Measurements from ENCODE around the gene WFDC1.

WFDC1 gene, protein sequence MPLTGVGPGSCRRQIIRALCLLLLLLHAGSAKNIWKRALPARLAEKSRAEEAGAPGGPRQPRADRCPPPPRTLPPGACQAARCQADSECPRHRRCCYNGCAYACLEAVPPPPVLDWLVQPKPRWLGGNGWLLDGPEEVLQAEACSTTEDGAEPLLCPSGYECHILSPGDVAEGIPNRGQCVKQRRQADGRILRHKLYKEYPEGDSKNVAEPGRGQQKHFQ

DNA sequence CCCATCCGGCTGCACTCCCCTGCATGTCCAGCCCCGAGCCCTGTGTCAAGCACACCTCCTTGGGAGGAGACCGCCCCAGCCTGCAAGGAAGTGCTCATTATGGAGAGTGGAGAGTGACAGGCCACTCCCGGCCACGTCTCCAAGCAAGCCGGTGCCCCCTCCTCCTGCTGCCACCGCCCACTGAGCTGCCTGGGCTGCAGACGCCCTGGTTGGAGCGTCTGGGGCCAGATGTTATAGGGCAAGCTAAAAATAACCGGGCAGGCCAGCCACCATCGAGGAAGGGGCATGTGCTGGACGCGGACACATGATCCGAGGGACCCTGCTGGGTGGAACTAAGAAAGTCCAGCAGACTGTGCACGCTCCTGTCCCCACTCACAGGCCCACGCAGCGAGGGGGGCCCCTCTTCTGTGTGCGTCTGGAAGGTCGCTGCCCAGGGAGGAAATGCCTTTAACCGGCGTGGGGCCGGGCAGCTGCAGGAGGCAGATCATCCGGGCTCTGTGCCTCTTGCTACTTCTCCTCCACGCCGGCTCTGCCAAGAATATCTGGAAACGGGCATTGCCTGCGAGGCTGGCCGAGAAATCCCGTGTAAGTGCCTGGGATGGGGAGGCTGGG lies at the start of gene WFDC1:
Gene WFDC1 (plus strand): TSS at position 348 of the 612 bp plus-strand sequence. CDS start 94 bp downstream, at position 442.
- DNase-seq (ENCODE audit: low read depth in 2 of 2, low spot score in 1 of 2), result no peak

DNA sequence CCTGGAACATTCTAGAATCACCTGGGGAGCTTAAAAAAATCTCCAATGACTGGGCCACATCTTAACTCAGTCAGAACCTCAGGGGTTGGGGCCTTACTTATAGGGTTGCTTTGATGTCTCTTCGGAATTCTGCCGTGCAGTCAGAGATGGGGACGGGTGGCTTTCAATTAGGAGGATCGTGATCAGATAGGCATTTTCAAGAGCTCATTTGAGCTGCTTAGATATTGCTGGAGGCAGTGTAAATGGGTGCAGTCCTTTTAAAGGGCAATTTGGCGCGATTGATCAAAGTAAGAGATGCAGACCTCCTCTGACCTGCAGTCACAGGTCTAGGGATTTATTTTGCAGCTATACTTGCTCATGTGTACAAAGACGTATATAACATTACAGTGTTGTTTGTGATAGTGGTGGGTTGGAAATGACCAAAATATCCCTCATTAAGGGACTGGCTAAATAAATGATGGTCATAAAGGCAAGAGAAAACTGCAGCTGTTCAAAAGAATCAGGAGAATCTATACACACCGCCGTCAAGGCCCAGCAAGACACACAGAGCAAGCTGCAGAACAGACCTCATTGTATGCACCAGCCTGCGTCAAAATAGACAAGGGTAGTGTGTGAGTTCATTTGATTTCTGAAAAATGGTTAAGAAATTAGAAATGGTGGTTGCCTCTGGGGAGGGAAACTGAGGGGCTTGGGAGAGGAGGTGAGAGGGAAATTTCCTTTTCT lies 48.6 kb upstream of the WFDC1 start:
- DNase-seq (ENCODE audit: low read depth in 2 of 2, low spot score in 1 of 2), result no peak

DNA sequence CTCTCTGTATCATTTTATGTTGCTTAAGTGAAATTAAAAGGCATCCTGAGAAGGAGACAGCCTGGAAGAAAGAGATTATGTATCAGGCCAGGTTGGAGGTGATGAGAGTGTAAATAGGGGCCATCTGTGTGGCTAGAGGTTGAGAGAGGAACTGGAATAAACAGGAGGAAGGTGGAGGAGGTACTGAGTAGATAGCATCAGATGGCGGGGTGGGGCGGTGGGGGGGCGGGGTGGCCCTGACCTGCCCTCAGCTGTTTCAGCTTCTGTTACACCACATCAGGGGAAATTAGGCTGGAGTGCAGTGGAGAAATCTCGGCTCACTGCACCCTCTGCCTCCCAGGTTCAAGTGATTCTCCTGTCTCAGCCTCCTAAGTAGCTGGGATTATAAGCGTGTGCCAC lies 48.0 kb upstream of the WFDC1 start:
- DNase-seq (ENCODE audit: low read depth in 2 of 2, low spot score in 1 of 2), result no peak

- no peak for DNase-seq (ENCODE audit: low read depth in 2 of 2, low spot score in 1 of 2)
Observed at GRCh38 chr16:84247331-84247730, 47.3 kb upstream of the WFDC1 start.

- DNase-seq (ENCODE audit: low read depth in 2 of 2, low spot score in 1 of 2), result no peak
Observed at GRCh38 chr16:84247844-84248243, 46.8 kb upstream of the WFDC1 start.

DNA sequence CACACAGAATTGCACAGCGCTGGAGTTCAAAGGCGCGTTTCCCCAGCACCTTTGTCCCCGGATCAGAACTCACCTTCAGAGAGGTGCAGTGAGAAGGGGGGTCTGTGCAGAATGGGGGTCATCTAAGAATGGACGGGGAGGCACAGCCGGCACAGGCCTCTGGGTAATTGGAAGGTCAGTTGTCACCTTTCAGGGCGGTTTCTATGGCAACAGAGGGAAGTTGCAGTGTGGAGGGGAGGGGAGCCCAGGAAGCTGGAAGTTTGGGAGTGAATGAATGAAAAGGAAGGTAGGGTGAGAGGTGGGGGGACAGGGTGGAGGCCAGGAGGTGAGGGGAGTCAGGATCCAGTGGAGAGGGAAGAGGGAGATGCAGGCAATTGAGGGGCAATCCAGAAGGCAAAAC lies 42.5 kb upstream of the WFDC1 start:
- no peak for DNase-seq (ENCODE audit: low read depth in 2 of 2, low spot score in 1 of 2)

DNA sequence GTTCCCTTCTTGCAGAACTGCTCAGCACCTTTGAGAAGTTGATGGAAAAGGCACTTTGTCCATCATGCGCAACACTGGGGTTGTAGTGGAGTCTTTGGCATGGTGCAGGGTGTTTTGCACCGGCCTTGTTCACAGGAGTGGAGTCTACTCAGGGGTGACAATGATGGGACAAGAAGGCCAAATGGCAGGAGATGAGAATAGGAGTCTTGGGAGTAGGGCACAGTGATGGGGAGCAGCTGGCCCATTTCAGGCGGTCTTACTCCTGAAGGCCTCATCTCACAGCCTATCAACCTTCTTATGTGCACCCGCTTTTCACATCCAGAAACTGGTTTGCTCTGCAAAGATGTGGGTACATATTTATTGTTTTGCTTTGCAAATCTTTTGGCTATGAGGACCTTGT lies 41.5 kb upstream of the WFDC1 start:
- no peak for DNase-seq (ENCODE audit: low read depth in 2 of 2, low spot score in 1 of 2)

DNA sequence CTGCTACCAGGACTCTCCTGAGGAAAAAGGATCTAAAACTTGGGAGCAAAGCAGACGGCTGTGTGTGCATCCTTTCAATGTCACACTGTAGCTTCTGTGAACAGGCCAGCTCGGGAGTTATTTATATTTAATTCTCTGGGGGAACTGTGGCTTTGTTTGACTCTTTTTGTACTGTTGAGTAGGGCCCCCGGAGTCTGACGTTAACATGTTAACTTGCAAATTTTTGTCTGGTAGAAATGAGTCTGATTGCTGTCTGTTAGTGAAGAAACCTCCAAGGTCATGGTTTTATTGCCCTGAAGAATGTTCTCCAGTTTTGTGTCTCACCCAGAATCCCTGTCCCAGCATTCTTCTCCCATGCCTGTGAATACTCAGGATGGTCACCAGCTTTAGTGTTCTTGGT lies 40.6 kb upstream of the WFDC1 start:
- DNase-seq (ENCODE audit: low read depth in 2 of 2, low spot score in 1 of 2), result no peak

- no peak for DNase-seq (ENCODE audit: low read depth in 2 of 2, low spot score in 1 of 2)
Observed at GRCh38 chr16:84255050-84255810, 39.4 kb upstream of the WFDC1 start.

- no peak for DNase-seq (ENCODE audit: low read depth in 2 of 2, low spot score in 1 of 2)
Observed at GRCh38 chr16:84258266-84258665, 36.4 kb upstream of the WFDC1 start.

GRCh38 chr16:84259691-84260090 lies 35.0 kb upstream of the WFDC1 start:
- DNase-seq (ENCODE audit: low read depth in 2 of 2, low spot score in 1 of 2), result no peak

- no peak for DNase-seq (ENCODE audit: low read depth in 2 of 2, low spot score in 1 of 2)
Observed at GRCh38 chr16:84260766-84261554, 33.7 kb upstream of the WFDC1 start.

GRCh38 chr16:84262031-84262430 lies 32.6 kb upstream of the WFDC1 start:
- DNase-seq (ENCODE audit: low read depth in 2 of 2, low spot score in 1 of 2), result no peak

GRCh38 chr16:84262939-84263338 lies 31.7 kb upstream of the WFDC1 start:
- DNase-seq (ENCODE audit: low read depth in 2 of 2, low spot score in 1 of 2), result no peak

DNA sequence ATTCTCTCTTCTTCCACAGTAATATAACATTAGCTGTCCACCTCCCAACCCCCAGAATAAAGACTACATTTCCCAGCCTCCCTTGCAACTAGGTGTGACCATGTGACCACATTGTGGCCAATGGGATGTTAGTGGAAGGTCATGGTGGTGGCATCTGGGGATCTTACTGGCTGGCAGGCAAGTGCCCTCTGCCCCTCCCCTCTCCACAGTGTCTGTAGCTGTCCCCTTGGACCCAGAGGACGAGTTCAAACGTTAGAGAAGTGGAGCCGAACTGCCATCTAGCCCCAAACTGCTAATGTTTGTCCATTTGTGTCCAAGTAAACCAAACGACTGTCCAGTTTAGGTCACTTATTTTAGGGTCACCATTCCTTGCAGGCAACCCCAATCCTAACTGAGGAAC lies 28.2 kb upstream of the WFDC1 start:
- DNase-seq (ENCODE audit: low read depth in 2 of 2, low spot score in 1 of 2), result no peak

GRCh38 chr16:84267380-84267779 lies 27.3 kb upstream of the WFDC1 start:
- DNase-seq (ENCODE audit: low read depth in 2 of 2, low spot score in 1 of 2), result no peak

- DNase-seq (ENCODE audit: low read depth in 2 of 2, low spot score in 1 of 2), result no peak
Observed at GRCh38 chr16:84268291-84269040, 26.2 kb upstream of the WFDC1 start.

- DNase-seq (ENCODE audit: low read depth in 2 of 2, low spot score in 1 of 2), result no peak
Observed at GRCh38 chr16:84270071-84270470, 24.6 kb upstream of the WFDC1 start.

DNA sequence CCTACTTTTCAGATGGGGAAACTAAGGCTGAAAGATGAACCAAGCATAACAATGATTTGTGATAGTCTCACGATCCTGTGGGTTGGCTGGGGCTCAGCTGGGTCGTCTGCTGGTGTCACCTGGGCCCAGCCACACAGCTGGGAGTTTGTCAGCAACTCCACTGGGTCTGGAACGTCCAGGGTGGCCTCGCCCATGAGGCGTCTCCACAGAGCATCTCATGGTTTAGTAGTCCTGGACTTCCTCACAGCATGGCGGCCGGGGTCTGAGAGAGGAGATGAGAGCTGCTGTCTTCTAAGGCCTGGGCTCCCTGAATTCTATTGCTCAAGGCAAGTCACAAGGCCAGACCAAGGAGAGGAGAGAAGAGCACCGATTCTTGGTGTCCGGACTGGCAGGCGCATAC lies 24.1 kb upstream of the WFDC1 start:
- no peak for DNase-seq (ENCODE audit: low read depth in 2 of 2, low spot score in 1 of 2)

DNA sequence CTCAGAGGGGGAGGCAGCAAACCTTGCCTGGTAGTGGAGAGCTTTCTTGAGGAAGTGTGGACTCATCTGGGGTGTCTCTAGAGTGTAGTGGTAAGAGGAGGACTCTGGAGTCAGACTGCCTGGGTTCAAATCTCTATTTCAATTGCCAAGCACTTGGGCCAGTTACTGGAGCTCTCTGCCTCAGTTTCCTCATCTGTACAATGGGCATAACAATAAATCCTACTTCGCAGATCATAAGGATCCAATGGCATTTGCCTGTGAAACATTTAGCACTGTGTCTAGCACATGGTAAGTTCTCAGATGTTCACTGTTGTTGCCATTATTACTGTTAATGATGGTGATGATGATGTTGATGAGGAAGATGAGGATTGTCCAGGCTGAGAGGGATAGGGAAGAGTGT lies 23.6 kb upstream of the WFDC1 start:
- no peak for DNase-seq (ENCODE audit: low read depth in 2 of 2, low spot score in 1 of 2)
